ENCODE results near the gene ASTN2. TPM values are rescaled to one million over a fixed set of nuclear protein-coding genes. Genes with fewer than 3 reads are reported as not detected.

ASTN2 gene
- total RNA-seq, 4 donors from 2014 or later = 3.3 to 10.2 (median 6.3) TPM

GRCh38 chr9:116796669-116797068 is 618.2 kb downstream of the ASTN2 start:
- no peak for DNase-seq
- no peaks in the 10 kb centered on the region for H3K27me3 ChIP-seq
- H3K4me1 ChIP-seq = no peaks in the 10 kb centered on the region
- TF ChIP-seq CTCF (IDR thresholded peaks at IDR 0.05) (no peak), POLR2A (IDR thresholded peaks at IDR 0.05) (no peak)
- H3K4me3 ChIP-seq = no peak overlapping the region
- H3K36me3 ChIP-seq = no peaks in the 10 kb centered on the region
- H3K27ac ChIP-seq = no peak overlapping the region
- H3K9me3 ChIP-seq = no peaks in the 10 kb centered on the region

- Histone ChIP-seq H3K36me3 (no peaks in the 10 kb centered on the region), H3K27me3 (no peaks in the 10 kb centered on the region), H3K4me3 (no peak overlapping the region), H3K27ac (no peak overlapping the region), H3K9me3 (no peaks in the 10 kb centered on the region), H3K4me1 (no peaks in the 10 kb centered on the region)
- DNase-seq = no peak
- TF ChIP-seq POLR2A (IDR thresholded peaks at IDR 0.05) (no peak), CTCF (IDR thresholded peaks at IDR 0.05) (no peak)
These were observed 619.0 kb downstream of the ASTN2 start for GRCh38 chr9:116795821-116796220.

GRCh38 chr9:116792271-116792670 is 622.6 kb downstream of the ASTN2 start:
- Histone ChIP-seq H3K27ac (no peak overlapping the region), H3K4me1 (no peaks in the 10 kb centered on the region), H3K36me3 (no peaks in the 10 kb centered on the region), H3K4me3 (no peak overlapping the region), H3K9me3 (no peaks in the 10 kb centered on the region), H3K27me3 (no peaks in the 10 kb centered on the region)
- DNase-seq = no peak
- TF ChIP-seq CTCF (IDR thresholded peaks at IDR 0.05) = no peak
- no peak for TF ChIP-seq POLR2A (IDR thresholded peaks at IDR 0.05)

GRCh38 chr9:116791326-116791725 is 623.5 kb downstream of the ASTN2 start:
- Histone ChIP-seq H3K36me3 (no peaks in the 10 kb centered on the region), H3K4me1 (no peaks in the 10 kb centered on the region), H3K4me3 (no peak overlapping the region), H3K27me3 (no peaks in the 10 kb centered on the region), H3K9me3 (no peaks in the 10 kb centered on the region), H3K27ac (no peak overlapping the region)
- DNase-seq = no peak
- no peak for TF ChIP-seq POLR2A (IDR thresholded peaks at IDR 0.05)
- no peak for TF ChIP-seq CTCF (IDR thresholded peaks at IDR 0.05)

DNA sequence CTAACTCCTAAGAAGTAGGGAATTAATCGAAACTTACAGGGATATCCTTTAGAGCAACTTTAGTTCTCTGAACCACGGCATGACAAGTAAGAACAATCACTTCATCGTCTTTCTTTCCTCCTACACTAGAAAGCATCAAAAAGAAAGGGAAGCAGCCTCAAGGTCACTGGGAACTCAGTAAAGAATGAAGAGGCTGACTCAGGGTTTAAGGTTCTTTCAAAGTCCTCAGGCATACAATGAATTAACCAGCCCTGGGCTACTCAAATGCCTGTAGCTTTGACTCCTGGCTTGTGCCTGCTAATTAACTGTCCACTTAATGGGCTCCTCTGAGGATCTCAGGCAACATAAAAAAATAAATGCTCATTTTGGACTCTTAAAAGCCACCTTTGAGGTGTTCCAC is 625.8 kb downstream of the ASTN2 start:
- Histone ChIP-seq H3K36me3 (no peaks in the 10 kb centered on the region), H3K4me3 (no peak overlapping the region), H3K27me3 (no peaks in the 10 kb centered on the region), H3K4me1 (no peaks in the 10 kb centered on the region), H3K9me3 (no peaks in the 10 kb centered on the region), H3K27ac (no peak overlapping the region)
- TF ChIP-seq POLR2A (IDR thresholded peaks at IDR 0.05) = no peak
- no peak for TF ChIP-seq CTCF (IDR thresholded peaks at IDR 0.05)
- DNase-seq = no peak

- TF ChIP-seq POLR2A (IDR thresholded peaks at IDR 0.05) (no peak), CTCF (IDR thresholded peaks at IDR 0.05) (no peak)
- Histone ChIP-seq H3K36me3 (no peaks in the 10 kb centered on the region), H3K4me1 (no peaks in the 10 kb centered on the region), H3K4me3 (no peak overlapping the region), H3K27me3 (no peaks in the 10 kb centered on the region), H3K27ac (no peak overlapping the region), H3K9me3 (no peaks in the 10 kb centered on the region)
- no peak for DNase-seq
These were observed 628.1 kb downstream of the ASTN2 start for GRCh38 chr9:116786737-116787136.

All from Peyer's patch (tissue), 4 donors.